Activated T-helper 17 cell treated with anti-CD3 and anti-CD28 coated beads, Interleukin-2, amount 50 U/mL, for 72 hours (primary cell): Measurements from ENCODE around the gene ZNF48. TPM values are rescaled to one million over a fixed set of nuclear protein-coding genes. Genes with fewer than 3 reads are reported as not detected.

ENCODE experiments used
- ATAC-seq: fragments of 150-1000 bp; cut with Tn5 transposase; replicated peaks from 2 replicates; pipeline ENCODE4 v1.10.0; 2021; ENCODE audit warnings: mild to moderate bottlenecking, moderate library complexity
- H3K27ac Mint-ChIP-seq: one replicate; pipeline ENCODE4 v1.8.0; 2022; ENCODE audit warnings: mixed read lengths
- H3K27me3 Mint-ChIP-seq: one replicate; pipeline ENCODE4 v1.8.0; 2022; ENCODE audit warnings: mixed read lengths
- H3K36me3 Mint-ChIP-seq: one replicate; pipeline ENCODE4 v1.8.0; 2022; ENCODE audit warnings: low read depth, mild to moderate bottlenecking, mixed read lengths
- H3K4me1 Mint-ChIP-seq: one replicate; pipeline ENCODE4 v1.8.0; 2022; ENCODE audit warnings: mixed read lengths
- H3K4me3 Mint-ChIP-seq: one replicate; pipeline ENCODE4 v1.8.0; 2022; ENCODE audit warnings: mild to moderate bottlenecking, mixed read lengths
- H3K9me3 Mint-ChIP-seq: one replicate; pipeline ENCODE4 v1.8.0; 2022; ENCODE audit warnings: mixed read lengths
- total RNA-seq, 2 donors: library from RNA; stranded (reverse); gene quantifications; one replicate each; pipeline ENCODE4 v1.2.3, GENCODE V29; 2022

ZNF48 gene
- total RNA-seq, 2 donors from 2014 or later = 10.2 to 10.5 TPM

GRCh38 chr16:30418350-30419181 lies 23.3 kb downstream of the ZNF48 start:
- peaks cover 20% of the 10 kb centered on the region for H3K4me1 Mint-ChIP-seq
- no peaks in the 10 kb centered on the region for H3K27me3 Mint-ChIP-seq
- H3K4me3 Mint-ChIP-seq = peak overlapping the region; percentile 52
- ATAC-seq = no peak
- H3K36me3 Mint-ChIP-seq = peaks cover 77% of the 10 kb centered on the region
- peak overlapping the region; percentile 36 for H3K27ac Mint-ChIP-seq
- no peaks in the 10 kb centered on the region for H3K9me3 Mint-ChIP-seq

DNA sequence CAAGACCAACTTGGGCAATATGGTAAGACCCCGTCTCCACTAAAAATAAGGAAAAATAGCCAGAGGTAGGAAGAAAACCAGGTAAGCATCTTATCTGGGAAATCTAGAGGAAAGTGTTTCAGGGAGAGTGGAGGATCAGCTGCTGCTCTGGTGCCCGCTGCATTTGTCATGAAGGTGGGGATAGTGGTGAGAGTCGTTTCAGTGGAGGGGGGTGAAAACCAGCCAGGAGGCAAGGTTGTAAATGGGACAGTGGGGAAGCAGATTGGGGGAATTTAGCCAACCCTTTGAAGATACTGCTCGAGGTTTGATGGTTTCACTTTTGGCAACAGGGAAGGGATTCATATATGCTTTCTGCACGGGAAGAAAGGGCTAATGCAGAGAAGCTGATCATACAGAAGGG lies 25.8 kb downstream of the ZNF48 start:
- Mint-ChIP-seq H3K4me1 (peaks cover 22% of the 10 kb centered on the region), H3K9me3 (no peaks in the 10 kb centered on the region), H3K4me3 (no peak overlapping the region), H3K36me3 (peaks cover 83% of the 10 kb centered on the region), H3K27ac (peak overlapping the region; percentile 4), H3K27me3 (no peaks in the 10 kb centered on the region)
- no peak for ATAC-seq

DNA sequence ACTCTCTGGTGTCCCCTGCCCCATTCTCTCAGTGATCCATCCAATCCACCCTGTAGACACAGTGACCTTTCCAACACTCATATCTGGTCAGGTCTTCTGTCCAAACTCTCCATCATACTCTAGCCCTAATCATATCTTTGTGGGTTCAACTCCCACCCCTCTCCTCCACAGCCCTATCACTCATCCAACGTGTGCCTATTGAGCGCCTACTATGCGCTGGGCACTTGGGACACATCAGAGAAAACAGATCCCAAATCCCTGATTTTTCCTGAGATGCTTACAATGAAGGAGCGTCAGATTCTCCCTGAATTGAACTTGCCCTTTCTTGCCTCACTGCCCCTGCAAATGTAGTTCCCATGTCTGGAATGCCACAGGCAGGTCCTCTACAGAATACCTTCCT lies 32.8 kb downstream of the ZNF48 start:
- H3K4me1 Mint-ChIP-seq = peaks cover 11% of the 10 kb centered on the region
- no peaks in the 10 kb centered on the region for H3K9me3 Mint-ChIP-seq
- no peak overlapping the region for H3K4me3 Mint-ChIP-seq
- no peak for ATAC-seq
- peak overlapping the region; percentile 8 for H3K27ac Mint-ChIP-seq
- peaks cover 35% of the 10 kb centered on the region for H3K36me3 Mint-ChIP-seq
- no peaks in the 10 kb centered on the region for H3K27me3 Mint-ChIP-seq

DNA sequence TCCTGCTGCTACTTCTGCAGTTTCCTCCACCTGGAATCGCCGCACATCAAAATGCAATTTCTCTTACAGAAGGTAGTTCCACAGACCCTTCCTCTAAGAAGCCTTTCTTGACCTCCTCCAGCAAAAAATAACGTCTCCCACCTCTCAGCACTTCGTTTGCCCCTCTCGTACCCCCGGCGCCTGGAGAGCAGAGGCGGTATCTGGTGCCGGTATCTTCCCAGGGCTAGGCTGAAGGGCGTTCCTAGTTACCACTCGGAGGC lies 34.1 kb downstream of the ZNF48 start:
- ATAC-seq = no peak
- Mint-ChIP-seq H3K4me3 (no peak overlapping the region), H3K27ac (no peak overlapping the region), H3K9me3 (no peaks in the 10 kb centered on the region), H3K27me3 (no peaks in the 10 kb centered on the region), H3K36me3 (peaks cover 22% of the 10 kb centered on the region), H3K4me1 (peaks cover 17% of the 10 kb centered on the region)

DNA sequence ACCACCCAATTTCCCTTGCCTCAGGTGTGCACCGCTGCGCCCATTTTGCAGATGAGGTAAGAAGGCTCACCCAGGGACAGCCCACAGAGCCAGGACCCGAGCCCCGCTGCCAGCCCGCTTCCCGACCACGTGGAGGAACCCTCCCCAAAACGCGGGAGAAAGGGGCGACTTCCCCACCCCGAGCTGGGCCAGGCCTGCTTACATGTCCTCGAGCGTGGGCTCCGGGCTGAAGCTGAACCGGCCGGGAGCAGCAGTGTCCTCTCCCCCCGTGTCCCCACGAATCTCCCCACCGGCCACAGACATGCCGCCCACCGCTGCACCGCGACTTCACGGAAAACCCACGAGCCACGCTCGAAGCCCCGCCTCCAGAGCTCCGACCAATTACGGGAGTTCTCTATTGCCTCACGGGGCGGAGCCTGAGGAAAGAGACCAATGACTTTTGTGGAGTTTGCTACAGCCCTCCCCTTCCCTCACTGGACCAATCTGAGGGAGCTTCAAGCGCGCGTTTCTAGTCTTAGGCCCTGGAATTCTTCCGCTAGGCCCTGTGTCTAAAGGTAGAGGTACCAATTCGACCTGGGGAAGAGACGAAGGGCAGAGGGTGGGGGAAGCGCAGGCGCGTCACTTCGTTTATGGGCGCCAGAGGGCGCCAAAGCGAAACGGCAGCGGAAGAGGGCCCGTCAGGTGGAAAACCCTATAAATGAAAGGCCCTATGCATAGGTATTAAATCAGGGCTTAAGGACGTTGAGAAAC lies 34.6 kb downstream of the ZNF48 start, which contains the start of gene DCTPP1:
TSS of gene DCTPP1 (minus strand) at position 353 of the 750 bp plus-strand sequence. CDS start at position 303, 50 bp downstream.
- peak; percentile 93 for ATAC-seq
- Mint-ChIP-seq H3K27ac (no peak within 1 kb of the TSS), H3K27me3 (no peaks in the 10 kb centered on the region), H3K4me3 (no peak within 1 kb of the TSS), H3K36me3 (peaks cover 20% of the 10 kb centered on the region), H3K9me3 (no peaks in the 10 kb centered on the region), H3K4me1 (peaks cover 21% of the 10 kb centered on the region)

- ATAC-seq = peak; percentile 31
- no peaks in the 10 kb centered on the region for H3K27me3 Mint-ChIP-seq
- H3K36me3 Mint-ChIP-seq = peaks cover 17% of the 10 kb centered on the region
- H3K4me1 Mint-ChIP-seq = peaks cover 23% of the 10 kb centered on the region
- H3K4me3 Mint-ChIP-seq = no peak overlapping the region
- H3K9me3 Mint-ChIP-seq = no peaks in the 10 kb centered on the region
- H3K27ac Mint-ChIP-seq = no peak overlapping the region
These were observed 35.3 kb downstream of the ZNF48 start for GRCh38 chr16:30430428-30430970.

- Mint-ChIP-seq H3K4me1 (peaks cover 21% of the 10 kb centered on the region), H3K4me3 (peak overlapping the region; percentile 59), H3K9me3 (no peaks in the 10 kb centered on the region), H3K27me3 (no peaks in the 10 kb centered on the region), H3K36me3 (peaks cover 6% of the 10 kb centered on the region), H3K27ac (peak overlapping the region; percentile 84)
- peak; percentile 66 for ATAC-seq
These were observed 39.6 kb downstream of the ZNF48 start for GRCh38 chr16:30434852-30435251.

DNA sequence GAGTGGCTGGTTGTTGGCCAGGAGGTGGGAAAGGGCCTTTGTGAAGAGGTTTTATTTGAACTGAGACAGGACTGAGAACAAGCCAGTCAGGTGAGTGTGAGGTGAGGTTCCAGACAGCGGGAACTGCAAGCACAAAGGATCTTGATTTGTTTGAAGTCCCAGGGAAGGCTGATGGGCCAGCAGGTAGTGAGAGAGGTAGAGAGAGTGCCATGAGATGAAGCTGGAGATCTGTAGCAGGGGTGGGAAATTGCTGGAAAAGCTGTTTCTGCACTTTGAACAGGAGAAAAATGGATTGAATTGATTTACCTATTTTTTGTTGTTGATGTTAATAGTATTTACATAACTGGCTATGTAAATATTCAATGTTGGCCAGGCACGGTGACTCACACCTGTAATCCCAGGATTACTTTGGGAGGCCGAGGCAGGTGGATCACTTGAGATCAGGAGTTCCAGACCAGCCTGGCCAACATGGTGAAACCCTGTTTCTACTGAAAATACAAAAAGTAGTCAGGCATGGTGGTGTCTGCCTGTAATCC lies 42.4 kb downstream of the ZNF48 start:
- H3K27ac Mint-ChIP-seq = no peak overlapping the region
- no peak overlapping the region for H3K4me3 Mint-ChIP-seq
- no peaks in the 10 kb centered on the region for H3K27me3 Mint-ChIP-seq
- peaks cover 6% of the 10 kb centered on the region for H3K36me3 Mint-ChIP-seq
- no peak for ATAC-seq
- no peaks in the 10 kb centered on the region for H3K9me3 Mint-ChIP-seq
- H3K4me1 Mint-ChIP-seq = peaks cover 21% of the 10 kb centered on the region

- ATAC-seq = no peak
- no peaks in the 10 kb centered on the region for H3K9me3 Mint-ChIP-seq
These were observed 43.6 kb downstream of the ZNF48 start for GRCh38 chr16:30438835-30439234.

GRCh38 chr16:30439720-30440348 lies 44.6 kb downstream of the ZNF48 start:
- no peak for ATAC-seq
- Mint-ChIP-seq H3K4me3 (no peak overlapping the region), H3K9me3 (no peaks in the 10 kb centered on the region), H3K4me1 (peaks cover 25% of the 10 kb centered on the region), H3K27ac (no peak overlapping the region), H3K36me3 (peaks cover 24% of the 10 kb centered on the region), H3K27me3 (no peaks in the 10 kb centered on the region)

More at GRCh38 chr16:30438835-30439234, 43.6 kb downstream of the ZNF48 start:
- Mint-ChIP-seq H3K27ac (no peak overlapping the region), H3K4me3 (no peak overlapping the region), H3K36me3 (peaks cover 17% of the 10 kb centered on the region), H3K27me3 (no peaks in the 10 kb centered on the region), H3K4me1 (peaks cover 29% of the 10 kb centered on the region)

GRCh38 chr16:30443631-30444030 lies 48.4 kb downstream of the ZNF48 start:
- no peak for ATAC-seq
- Mint-ChIP-seq H3K36me3 (peaks cover 31% of the 10 kb centered on the region), H3K4me1 (peaks cover 22% of the 10 kb centered on the region), H3K9me3 (peaks cover 3% of the 10 kb centered on the region), H3K27me3 (no peaks in the 10 kb centered on the region), H3K27ac (peak overlapping the region; percentile 48), H3K4me3 (peak overlapping the region; percentile 91)

- Mint-ChIP-seq H3K4me1 (peaks cover 22% of the 10 kb centered on the region), H3K4me3 (peak overlapping the region; percentile 91), H3K36me3 (peaks cover 31% of the 10 kb centered on the region), H3K9me3 (peaks cover 3% of the 10 kb centered on the region), H3K27me3 (no peaks in the 10 kb centered on the region), H3K27ac (peak overlapping the region; percentile 63)
- ATAC-seq = no peak
These were observed 49.3 kb downstream of the ZNF48 start for GRCh38 chr16:30444231-30445148.

DNA sequence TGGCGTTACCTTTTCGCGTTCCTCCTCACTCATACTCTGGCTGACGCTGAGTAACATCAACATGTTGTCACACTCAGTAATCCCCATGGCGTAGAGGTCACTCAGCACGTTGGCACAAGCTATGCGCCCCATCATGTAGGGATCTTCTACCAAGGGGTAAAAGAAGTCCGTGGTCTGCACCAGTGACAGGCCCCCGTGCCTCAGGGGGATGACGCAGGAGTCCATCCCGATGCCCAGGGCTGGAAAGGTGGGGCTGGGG lies 49.9 kb downstream of the ZNF48 start:
- peaks cover 3% of the 10 kb centered on the region for H3K9me3 Mint-ChIP-seq
- no peaks in the 10 kb centered on the region for H3K27me3 Mint-ChIP-seq
- ATAC-seq = no peak
- peak overlapping the region; percentile 91 for H3K4me3 Mint-ChIP-seq
- H3K4me1 Mint-ChIP-seq = peaks cover 22% of the 10 kb centered on the region
- peaks cover 31% of the 10 kb centered on the region for H3K36me3 Mint-ChIP-seq
- H3K27ac Mint-ChIP-seq = peak overlapping the region; percentile 63
